Activated CD8-positive, alpha-beta memory T cell treated with anti-CD3 and anti-CD28 coated beads, Interleukin-2, amount 50 U/mL, for 48 hours (primary cell): ENCODE measurements around the gene GALNT17.

Experiments used
- DNase-seq: peaks from one replicate; pipeline ENCODE4 v3.0.0-alpha.2; 2020

GALNT17 gene

DNA sequence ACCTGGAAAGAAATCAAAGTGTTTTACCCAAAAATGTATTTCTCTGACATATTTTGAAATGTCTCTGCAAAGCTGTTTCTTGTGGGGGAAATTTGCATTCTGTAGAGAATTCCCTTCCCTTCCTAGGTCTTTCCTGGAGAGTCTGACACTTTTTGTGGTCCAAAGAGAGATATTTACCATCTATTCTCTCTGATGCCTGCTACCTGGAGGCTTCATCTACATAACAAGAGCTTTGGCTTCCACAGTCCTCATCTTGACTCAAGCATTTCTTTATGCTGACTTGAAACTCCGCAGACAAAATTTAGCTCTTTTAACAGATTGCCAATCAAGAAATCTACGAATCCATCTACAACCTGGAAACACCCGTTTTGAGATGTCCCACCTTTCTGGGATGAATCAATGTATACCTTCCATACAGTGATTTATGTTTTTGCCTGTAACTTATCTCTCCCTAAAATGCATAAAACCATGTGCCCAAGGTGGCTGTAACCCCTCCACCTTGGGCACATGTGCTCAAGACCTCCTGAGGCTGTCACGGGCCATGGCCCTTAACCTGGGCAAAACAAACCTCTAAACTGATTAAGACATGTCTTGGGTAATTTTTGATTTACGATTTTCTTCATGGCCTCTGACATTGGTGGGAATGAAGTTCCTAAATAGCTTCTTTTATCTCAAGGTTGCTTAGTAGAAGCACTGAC lies 334.7 kb downstream of the GALNT17 start:
- DNase-seq: no peak

DNA sequence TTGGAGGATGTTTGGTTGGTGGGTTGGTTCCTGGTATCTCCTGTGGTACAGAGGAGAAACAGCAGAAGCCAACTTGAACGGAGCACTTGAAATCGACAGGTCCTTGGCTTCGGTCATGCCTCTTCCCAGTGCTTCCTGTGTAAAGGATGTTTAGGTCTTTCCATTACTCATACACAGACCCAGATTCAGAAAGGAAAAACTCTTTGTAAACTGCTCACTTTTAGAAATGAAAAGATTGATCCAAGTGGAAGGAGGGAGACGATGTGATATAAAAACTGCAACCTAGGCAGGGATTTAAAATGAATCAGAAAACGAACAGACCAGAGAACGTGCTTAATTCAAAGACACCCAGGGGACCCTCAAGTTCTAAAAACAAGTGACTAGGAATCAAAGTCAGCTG lies 338.4 kb downstream of the GALNT17 start:
- no peak for DNase-seq

DNA sequence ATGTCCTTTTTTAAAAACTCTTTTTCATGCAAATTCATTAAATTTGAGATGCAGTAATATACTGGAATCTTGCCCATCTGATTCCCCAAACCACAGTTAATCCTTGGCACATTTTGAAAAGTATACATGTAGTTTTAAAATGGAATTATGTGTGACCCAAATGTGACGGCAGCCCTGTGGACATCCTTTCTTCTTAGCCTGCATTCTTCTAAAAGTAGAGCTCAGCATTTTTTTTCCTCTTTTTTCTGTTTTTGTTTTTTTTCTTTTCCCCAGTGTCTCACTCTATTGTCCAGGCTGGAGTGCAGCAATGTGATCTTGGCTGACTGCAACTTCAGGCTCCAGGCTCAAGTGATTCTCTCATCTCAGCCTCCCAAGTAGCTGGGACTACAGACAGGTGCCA lies 338.9 kb downstream of the GALNT17 start:
- no peak for DNase-seq

DNA sequence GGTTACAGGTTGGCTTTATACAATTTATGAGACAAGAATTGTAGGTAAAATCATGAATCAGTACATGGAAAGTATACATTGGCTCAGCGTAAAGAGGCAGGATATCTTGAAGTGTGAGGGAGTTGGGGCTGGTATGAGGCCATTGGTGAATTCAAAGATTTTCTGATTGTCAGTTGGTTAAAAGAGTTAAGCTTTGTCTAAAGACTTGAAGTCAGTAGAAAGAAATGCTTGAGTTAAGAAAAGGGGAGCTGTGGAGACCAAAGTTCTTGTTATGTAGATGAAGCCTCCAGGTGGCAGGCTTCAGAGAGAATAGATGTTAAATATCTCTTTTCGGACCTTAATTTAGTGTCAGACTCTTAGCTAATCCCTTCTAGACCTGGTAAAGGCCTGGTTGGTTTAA lies 341.0 kb downstream of the GALNT17 start:
- DNase-seq: no peak

DNA sequence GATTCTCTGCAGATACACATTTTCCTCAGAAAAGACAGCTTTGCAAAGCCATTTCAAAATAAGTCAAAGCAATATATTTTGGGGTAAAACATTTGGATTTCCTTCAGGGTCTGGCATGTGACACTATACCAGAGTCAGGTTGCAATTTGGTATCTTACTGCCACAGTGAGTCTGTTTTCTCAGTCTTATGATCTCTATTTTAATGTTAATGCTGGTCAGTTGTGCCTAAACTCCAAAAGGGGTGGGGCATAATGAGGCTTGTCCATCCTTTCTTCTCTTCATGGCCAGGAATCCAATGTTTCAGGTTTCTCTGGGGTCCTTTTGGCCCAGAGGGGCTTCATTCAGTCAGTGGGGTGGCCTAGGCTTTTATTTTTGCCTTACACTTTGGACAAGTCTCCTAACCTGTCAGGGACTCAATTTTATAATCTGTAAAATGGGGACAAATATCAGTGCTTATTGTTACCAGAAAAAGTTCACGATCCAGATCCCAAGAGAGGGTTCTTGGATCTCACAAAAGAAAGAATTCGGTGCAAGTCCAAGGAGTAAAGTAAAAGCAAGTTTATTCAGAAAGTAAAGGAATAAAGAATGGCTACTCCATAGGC lies 341.5 kb downstream of the GALNT17 start:
- DNase-seq: no peak

DNA sequence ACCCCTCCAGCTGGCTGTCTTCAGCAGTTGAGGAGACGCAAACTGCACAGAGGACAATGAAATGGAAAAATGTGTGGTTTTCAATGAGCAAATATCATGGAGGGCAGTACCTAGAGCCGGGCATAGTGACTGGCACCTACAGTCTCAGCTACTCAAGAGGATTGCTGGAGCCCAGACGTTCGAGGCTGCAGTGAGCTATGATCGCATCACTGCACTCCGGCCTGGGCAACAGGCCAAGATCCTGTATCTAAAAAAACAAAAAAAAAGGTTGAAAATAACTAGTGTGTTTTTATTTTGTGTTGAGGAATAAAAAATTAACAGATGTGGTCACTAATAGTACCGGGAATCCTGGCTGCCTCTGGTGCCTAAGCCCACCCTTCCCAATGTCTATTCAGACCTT lies 345.5 kb downstream of the GALNT17 start:
- DNase-seq: no peak

DNA sequence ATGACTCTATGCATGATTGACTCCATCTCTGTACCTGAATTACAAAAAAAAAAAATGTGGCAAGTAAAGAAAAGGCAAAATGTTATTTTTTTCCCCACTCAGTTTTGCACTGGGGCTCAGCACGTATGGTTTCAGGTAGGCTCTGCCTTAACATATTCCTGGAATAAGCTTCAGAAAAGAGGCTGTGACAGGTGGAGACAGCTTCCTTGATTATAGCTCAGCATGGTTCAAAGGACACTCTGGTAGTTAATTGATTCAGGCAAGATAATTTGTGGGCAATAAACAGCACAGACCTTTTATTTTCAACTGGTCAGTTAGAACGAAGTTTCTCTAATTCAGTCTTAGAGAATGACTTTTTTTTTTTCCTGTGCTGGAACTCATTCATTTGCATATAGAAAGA lies 347.3 kb downstream of the GALNT17 start:
- DNase-seq: no peak

DNA sequence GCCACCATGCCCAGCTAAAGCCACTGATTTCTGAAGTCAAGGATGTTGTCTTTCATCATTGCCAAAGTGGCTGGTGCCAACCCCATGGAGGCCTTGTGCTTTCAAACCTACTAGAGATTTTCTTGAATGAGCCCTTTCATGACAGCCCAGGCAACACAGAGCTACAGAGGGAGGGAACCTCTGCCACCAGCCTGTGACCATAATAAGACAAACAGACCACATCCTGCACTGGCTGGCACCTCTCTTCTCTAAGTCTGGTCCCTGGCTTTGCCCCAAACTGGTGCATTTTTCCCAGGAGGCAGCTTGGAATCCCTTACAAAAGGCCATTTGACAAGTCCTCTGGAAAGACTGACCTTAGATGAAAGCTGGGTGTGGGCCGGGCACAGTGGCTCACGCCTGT lies 348.8 kb downstream of the GALNT17 start:
- no peak for DNase-seq

DNA sequence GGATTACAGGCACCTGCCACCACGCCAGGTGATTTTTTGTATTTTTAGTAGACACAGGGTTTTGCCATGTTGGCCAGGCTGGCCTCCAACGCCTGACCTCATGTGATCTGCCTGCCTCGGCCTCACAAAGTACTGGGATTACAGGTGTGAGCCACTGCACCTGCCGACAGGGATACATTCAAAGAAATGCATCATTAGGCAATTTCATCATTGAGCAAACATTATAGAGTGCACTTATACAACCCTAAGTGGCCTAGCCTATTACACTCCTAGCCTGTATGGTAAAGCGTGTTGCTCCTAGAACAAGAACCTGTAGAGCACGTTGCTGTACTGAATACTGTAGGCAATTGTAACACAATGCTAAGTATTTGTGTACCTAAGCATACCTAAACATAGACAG lies 350.3 kb downstream of the GALNT17 start:
- DNase-seq: no peak

DNA sequence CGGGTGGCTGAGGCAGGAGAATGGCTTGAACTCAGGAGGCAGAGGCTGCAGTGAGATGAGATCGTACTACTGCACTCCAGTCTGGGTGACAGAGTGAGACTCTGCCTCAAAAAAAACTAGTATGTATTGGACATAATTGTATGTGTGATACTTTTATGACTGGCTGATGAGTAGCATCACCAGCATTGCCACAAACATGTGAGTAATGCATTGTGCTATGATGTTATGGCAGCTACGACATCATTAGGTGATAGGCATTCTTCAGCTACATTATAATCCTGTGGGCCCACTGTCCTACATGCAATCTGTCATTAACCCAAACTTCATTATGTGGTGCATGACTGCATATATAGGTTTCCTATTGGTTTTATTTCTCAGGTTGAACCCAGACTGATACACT lies 352.4 kb downstream of the GALNT17 start:
- DNase-seq: no peak

DNA sequence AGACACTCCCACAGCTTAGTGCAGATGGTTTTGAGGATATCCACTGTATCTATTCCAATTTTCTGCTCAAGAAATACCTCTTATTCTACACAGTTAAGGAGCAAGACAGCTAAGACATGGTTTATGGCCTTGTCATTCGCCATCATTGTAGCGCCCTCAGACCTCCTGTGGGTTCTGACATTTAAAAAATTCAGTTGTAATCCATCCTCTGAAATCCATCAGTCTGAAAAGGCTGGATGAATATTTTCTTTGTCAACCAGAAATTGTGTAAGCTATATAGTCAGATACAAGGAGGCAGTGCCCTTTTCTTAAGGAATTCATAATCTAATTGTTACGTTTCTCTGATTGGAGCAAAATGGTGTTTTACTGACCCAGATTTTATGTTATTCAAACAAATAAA lies 353.6 kb downstream of the GALNT17 start:
- no peak for DNase-seq

DNA sequence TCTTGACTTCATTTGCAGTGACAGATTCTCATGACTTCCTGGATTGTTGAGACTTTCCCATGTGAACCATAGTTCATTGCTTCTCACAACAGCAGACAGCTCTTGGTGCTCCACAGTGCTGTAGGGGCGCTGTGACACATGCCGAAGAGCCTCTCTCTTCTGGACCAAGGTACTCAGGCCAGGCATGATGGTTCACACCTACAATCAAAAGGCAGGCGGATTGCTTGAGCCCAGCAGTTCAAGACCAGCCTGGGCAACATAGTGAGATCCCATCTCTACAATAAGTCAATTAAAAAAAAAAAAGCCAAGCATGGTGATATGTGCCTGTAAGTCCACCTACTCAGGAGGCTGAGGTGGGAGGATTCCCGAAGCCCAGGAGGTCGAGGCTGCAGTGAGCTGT lies 354.5 kb downstream of the GALNT17 start:
- DNase-seq: no peak

DNA sequence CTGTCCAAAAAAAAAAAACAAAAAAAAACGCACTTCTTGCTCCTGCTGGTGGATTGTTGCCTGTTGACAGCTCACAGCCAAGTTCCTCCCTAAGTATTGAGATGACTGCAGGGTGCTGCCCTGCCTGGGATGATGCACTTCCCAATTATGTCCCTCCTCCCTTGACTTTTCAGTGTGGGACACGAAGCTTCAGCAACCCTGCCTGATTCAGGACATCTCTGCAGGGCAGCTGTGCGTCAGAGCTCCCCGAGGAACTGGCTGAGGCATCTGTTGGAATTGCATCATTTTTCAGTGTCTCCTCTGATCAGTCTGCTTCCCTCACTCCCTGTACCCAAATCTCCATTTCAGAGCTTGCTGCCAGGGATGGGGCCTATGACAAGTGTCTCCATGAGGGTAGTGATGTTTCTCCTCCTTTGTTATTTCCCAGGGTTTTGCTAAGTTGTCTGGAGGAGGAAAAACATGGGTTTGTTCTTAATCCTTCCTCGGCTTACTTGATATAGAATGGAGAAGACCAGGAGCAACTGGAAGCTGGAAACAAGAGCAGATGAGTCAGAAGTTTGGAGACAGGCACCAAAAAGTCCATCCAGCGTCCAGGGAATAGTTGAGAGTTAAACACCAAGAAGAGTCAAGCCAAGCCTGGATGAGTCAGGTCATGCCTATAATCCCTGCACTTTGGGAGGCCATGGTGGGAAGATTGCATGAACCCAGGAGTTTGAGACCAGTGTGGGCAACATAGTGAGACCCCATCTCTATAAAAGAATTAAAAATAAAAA lies 355.1 kb downstream of the GALNT17 start:
- no peak for DNase-seq

DNA sequence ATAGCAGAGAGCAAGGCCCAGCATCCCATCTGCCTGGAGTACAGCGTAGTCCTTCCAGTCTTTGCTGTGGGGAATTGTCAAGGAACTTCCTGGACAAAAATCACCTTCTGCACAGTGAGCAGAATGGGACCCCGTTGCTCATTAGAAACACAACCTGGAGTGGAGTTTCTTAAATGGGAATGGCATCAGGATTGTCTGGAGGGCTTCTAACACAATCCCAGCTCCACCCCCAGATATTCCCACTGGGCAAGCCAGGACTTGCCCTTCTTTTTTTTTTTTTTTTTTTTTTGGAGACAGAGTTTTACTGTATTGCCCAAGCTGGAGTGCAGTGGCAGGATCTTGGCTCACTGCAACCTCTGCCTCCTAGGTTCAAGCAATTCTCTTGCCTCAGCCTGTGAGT lies 356.4 kb downstream of the GALNT17 start:
- no peak for DNase-seq

DNA sequence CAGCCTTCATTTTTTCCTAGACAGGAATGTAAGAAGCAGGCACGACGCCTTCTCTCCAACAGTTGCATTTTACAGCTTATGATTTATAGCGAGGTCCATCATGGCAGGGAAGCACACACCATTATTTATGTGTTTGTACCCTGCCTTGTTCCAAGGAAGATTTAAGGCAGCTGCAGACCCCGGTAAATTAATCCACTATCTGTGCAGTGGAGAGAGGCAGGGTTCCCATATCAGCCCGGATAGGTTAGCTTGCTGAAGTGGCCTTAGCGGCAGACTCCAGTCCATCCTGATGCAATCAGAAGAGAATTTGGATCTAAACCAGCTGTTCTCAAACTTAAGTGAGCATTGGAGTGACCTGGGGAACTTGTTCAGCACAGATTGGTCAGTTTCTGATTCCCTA lies 359.4 kb downstream of the GALNT17 start:
- no peak for DNase-seq

DNA sequence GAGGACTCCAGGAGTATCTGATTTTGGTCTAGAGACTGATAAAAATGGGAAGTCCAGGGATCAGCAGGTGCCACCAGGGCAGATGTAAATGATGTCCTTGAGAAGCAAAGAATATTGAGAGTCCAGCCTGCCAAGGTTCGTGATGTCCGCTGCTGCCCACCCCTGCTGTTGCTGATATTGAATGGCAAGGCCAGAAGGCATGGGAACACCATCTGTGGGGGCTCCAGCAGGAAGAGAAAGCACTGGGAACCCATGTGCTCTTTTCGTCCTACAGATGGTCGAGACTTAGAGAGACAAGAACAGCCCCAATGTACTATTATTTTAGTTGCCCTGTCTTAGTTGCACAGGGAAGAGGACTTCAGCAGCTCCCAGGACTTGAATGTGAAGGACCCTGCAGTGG lies 363.9 kb downstream of the GALNT17 start:
- DNase-seq: no peak

DNA sequence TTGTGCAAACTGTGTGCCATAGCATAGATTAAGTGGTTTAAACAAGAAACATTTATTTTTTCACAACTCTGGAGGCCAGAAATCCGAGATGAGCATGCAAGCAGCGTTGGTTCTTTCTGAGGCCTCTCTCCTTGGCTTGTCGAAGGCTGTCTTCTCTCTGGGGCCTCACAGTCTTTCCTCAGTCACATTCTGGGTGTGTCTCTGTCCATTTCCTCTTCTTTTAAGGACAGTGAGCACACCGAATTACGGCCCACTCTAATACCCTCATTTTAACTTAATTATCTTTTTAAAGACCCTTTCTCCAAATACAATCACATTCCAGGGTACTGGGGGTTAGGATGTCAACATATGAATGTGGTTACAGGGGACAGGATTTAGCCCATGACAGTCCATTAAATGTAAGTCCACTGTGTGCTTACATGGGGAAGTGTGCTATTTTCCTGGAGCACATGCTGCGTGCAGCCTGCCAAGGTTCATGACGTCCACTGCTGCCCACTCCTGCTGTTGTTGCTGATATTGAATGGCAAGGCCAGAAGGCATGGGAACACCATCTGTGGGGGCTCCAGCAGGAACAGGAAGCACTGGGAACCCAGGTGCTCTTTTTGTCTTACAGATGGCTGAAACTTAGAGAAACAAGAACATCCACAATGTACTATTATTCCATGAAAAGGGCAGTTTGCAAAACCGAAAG lies 365.5 kb downstream of the GALNT17 start:
- no peak for DNase-seq

DNA sequence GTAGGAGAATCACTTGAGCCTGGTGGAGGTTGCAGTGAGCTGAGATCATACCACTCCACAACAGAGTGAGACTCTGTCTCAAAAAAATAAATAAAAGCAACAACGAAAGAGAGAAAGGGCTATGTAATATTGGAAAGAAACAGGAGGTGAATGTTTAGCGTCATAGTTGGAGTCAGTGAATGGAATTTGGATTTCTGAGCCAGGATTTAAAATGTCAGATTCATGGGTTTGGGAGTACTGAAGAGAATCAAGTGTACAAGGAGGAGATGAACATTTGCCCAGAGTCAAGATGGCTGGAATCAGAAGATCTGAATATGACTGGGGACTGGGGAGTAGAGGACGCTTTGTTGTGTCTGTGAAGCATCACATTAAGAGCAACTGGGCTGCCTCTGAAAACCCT lies 366.4 kb downstream of the GALNT17 start:
- no peak for DNase-seq

DNA sequence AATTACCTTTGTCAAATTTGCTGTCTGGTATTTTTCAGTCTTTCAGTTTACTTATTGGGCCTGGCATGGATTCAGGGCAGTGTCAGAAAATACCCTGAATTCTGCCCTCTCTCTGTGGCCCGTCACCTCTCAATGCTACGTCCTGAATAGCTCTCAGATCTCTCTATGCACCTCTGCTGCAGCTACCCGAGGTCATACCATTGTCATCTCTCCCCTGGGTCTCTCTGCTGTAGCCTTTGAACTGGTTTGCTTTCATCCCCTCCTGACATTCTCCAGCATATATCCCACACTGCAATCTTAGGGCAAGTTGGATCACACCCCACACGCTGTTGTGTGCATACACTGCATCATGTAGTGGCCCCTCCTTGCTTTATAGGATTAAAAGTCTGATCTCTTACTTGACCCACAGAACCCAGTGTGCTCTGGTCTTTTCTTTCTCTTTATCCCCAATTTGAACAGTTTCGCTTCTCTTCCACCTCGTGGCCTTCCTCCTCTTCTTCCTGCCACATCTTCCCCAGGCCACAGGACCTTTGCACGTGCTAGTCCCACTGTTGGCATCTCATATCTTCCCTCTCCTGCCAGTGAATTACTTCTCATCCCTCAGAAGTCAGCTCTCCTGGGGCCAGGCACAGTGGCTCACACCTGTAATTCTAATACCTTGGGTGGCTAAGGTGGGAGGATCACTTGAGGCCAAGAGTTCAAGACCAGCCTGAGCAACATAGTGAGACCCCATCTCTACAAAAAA lies 372.9 kb downstream of the GALNT17 start:
- no peak for DNase-seq

DNA sequence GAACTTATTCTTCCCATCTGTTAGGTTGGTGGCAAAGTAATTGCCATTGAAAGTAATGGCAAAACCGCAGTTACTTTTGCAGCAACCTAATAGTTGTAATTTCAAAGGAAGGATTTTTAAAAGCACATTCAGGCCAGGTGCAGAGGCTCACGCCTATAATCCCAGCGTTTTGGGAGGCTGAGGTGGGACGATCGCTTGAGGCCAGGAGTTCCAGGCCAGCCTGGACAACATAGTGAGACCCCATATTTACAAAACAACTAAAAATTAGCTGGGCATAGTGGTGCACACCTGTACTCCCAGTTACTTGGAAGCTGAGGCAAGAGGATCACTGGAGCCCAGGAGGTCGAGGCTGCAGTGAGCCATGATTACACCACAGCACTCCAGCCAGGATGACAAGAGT lies 374.9 kb downstream of the GALNT17 start:
- DNase-seq: no peak

DNA sequence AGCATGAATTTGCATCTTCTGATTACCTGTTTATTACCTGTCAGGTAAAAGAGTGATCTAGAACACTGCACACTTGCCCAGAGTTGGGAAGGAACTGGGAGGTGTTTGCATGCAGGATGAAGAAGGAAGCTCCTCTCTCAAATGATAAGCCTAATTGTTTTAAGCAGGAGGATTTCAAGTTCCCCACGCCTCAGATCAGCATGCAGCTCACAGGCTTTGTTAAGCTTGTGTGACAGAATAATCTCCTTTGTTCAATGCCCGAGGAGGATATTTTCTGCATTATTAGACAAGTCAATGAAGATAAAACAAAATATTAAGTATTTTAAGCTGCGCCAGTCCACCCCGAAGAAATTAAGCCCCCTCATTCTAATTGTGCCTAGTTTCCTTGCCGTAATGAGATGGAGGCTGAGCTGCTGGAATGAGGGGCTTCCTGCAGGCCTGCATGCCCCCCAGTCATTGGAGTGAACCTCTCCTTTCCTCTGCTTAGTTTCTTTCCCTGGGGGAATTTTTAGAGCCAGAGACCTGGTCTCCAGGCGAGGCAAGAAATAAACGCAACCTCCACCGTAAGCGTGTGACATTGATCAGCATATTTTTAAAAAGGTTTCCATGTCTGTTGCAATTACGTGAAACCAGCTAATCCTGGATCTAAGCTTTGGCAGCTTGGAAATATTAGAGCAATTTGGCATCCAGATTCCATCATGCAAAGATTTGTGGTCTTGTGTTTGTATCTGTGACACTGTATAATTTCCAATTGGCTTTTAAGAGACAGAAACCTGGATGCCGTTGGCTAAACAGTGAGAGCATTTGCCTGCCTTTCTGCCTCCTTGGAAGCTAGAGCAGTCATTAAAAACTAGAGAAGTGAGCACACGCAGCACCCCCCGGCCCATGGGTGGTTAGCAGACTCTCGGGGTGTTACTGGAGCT lies 376.0 kb downstream of the GALNT17 start:
- DNase-seq: no peak

DNA sequence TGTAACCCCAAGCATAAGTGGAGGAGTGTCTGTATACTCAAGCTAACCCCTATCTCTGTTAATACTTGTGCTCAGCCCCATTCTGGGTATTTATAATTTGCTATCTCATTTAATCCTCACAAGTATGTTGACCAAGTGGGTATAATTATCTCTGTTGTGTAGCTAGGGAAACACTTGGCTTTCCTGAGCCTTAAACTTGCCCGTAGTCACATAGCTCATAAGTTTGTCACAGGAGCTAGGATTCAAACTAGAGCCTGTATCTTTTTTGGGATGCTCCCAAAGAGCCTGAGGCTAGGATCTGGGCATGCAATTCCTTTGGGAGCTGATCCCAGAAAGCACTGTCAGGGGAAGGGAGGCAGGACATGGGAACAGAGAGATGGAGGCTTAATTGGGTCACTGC lies 377.4 kb downstream of the GALNT17 start:
- DNase-seq: no peak
